GM23338 (cell line): ENCODE results near the gene GRIPAP1. TPM values are rescaled to one million over a fixed set of nuclear protein-coding genes. Genes with fewer than 3 reads are reported as not detected.

Experiments
- ATAC-seq: fragments of 200-7000 bp; cut with Tn5 transposase; 3 replicates; pipeline ENCODE4 v1.9.1; 2020
- DNase-seq: peaks from one replicate; pipeline ENCODE4 v3.0.0-alpha.2; 2015; ENCODE audit warnings: low spot score
- H2AFZ ChIP-seq: fragments of 200-600 bp; sonication (generic); 2 replicates; pipeline ENCODE4 v1.8.0; 2016; ENCODE audit warnings: antibody characterized with exemption, mild to moderate bottlenecking, moderate library complexity
- H3F3A ChIP-seq: fragments of 200-600 bp; sonication (generic); replicated peaks from 2 replicates; pipeline ENCODE4 v1.8.0; 2017; ENCODE audit warnings: antibody characterized with exemption, mixed run types, low read depth
- H3K27ac ChIP-seq: fragments of 200-600 bp; sonication (generic); 2 replicates; pipeline ENCODE4 v1.6.1; 2016; ENCODE audit warnings: low read depth
- H3K27me3 ChIP-seq: fragments of 200-600 bp; sonication (generic); 2 replicates; pipeline ENCODE4 v1.8.0; 2016; ENCODE audit warnings: mild to moderate bottlenecking, mixed run types, moderate library complexity; ENCODE audit not compliant: insufficient read depth
- H3K36me3 ChIP-seq: fragments of 200-600 bp; sonication (generic); 2 replicates; pipeline ENCODE4 v1.8.0; 2016; ENCODE audit warnings: mild to moderate bottlenecking; ENCODE audit not compliant: insufficient read depth
- H3K4me1 ChIP-seq: fragments of 200-600 bp; sonication (generic); 2 replicates; pipeline ENCODE4 v1.8.0; 2016; ENCODE audit warnings: mild to moderate bottlenecking, moderate library complexity; ENCODE audit not compliant: insufficient read depth
- H3K4me2 ChIP-seq: fragments of 200-600 bp; sonication (generic); 2 replicates; pipeline ENCODE4 v1.7.1; 2017; ENCODE audit warnings: mixed run types
- H3K4me3 ChIP-seq: fragments of 200-600 bp; sonication (generic); 2 replicates; pipeline ENCODE4 v1.6.1; 2016; ENCODE audit warnings: mixed run types
- H3K79me2 ChIP-seq: fragments of 200-600 bp; sonication (generic); replicated peaks from 2 replicates; pipeline ENCODE4 v1.8.0; 2017; ENCODE audit warnings: mild to moderate bottlenecking; ENCODE audit not compliant: insufficient read depth
- H3K9me2 ChIP-seq: fragments of 200-600 bp; sonication (generic); 2 replicates; pipeline ENCODE4 v1.8.0; 2017; ENCODE audit not compliant: insufficient read depth
- H4K20me1 ChIP-seq: fragments of 200-600 bp; sonication (generic); replicated peaks from 2 replicates; pipeline ENCODE4 v1.8.0; 2017; ENCODE audit warnings: mild to moderate bottlenecking; ENCODE audit not compliant: insufficient read depth
- H3K27ac Mint-ChIP-seq: 2 replicates; pipeline ENCODE4 v1.8.0; 2020; ENCODE audit warnings: inconsistent platforms, mild to moderate bottlenecking, moderate library complexity, mixed read lengths
- H3K27me3 Mint-ChIP-seq: 3 replicates; pipeline ENCODE4 v1.8.0; 2022; ENCODE audit warnings: low read depth, mild to moderate bottlenecking, moderate library complexity, mixed read lengths, inconsistent platforms; ENCODE audit not compliant: insufficient read depth, poor library complexity
- H3K36me3 Mint-ChIP-seq: 3 replicates; pipeline ENCODE4 v1.8.0; 2021; ENCODE audit warnings: low read depth, mild to moderate bottlenecking, inconsistent platforms, moderate library complexity, mixed read lengths
- H3K4me1 Mint-ChIP-seq: 3 replicates; pipeline ENCODE4 v1.8.0; 2020; ENCODE audit warnings: mild to moderate bottlenecking, inconsistent platforms, mixed read lengths
- H3K4me3 Mint-ChIP-seq: 3 replicates; pipeline ENCODE4 v1.8.0; 2021; ENCODE audit warnings: moderate library complexity, mild to moderate bottlenecking, inconsistent platforms, mixed read lengths
- H3K9me3 Mint-ChIP-seq: 3 replicates; pipeline ENCODE4 v1.8.0; 2020; ENCODE audit warnings: moderate library complexity, mild to moderate bottlenecking, inconsistent platforms, mixed read lengths
- CREB1 ChIP-seq: fragments of 250-450 bp; sonication (Bioruptor Pico); IDR thresholded peaks from 2 replicates; pipeline ENCODE4 v1.5.0; 2020; ENCODE audit warnings: low read depth, mild to moderate bottlenecking, moderate library complexity
- CTCF ChIP-seq, 2 experiments: fragments of 200-600 bp in 1 of 2; sonication (generic) in 1 of 2; conservative IDR thresholded peaks; 2 replicates each; pipeline versions ENCODE4 v1.5.1 to v1.6.1; 2016 to 2017; ENCODE audit warnings: antibody characterized with exemption in 2 of 2, low read depth in 2 of 2, mild to moderate bottlenecking in 2 of 2, moderate library complexity in 1 of 2
- ETS1 ChIP-seq: IDR thresholded peaks from 2 replicates; pipeline ENCODE4 v1.6.1; 2016; ENCODE audit warnings: antibody characterized with exemption
- EZH2 ChIP-seq: fragments of 200-600 bp; sonication (generic); IDR thresholded peaks from one replicate; pipeline ENCODE4 v1.8.0; 2017; ENCODE audit warnings: antibody characterized with exemption, mild to moderate bottlenecking, low read depth; ENCODE audit not compliant: unreplicated experiment
- EZH2phosphoT487 ChIP-seq: fragments of 200-600 bp; sonication (generic); IDR thresholded peaks from one replicate; pipeline ENCODE4 v1.8.1; 2018; ENCODE audit warnings: antibody characterized with exemption; ENCODE audit not compliant: unreplicated experiment
- JUNB ChIP-seq: IDR thresholded peaks from one replicate; pipeline ENCODE4 v1.6.1; 2016; ENCODE audit warnings: antibody characterized with exemption; ENCODE audit not compliant: unreplicated experiment
- NANOG ChIP-seq: IDR thresholded peaks from 2 replicates; pipeline ENCODE4 v1.6.1; 2016; ENCODE audit warnings: antibody characterized with exemption, borderline replicate concordance
- POLR2AphosphoS5 ChIP-seq: IDR thresholded peaks from 2 replicates; pipeline ENCODE4 v1.6.1; 2016; ENCODE audit warnings: antibody characterized with exemption, low read depth
- STAT1 ChIP-seq: IDR thresholded peaks from one replicate; pipeline ENCODE4 v1.6.1; 2016; ENCODE audit warnings: antibody characterized with exemption; ENCODE audit not compliant: unreplicated experiment
- ZNF114 ChIP-seq: fragments of 250-450 bp; sonication (Bioruptor Pico); IDR thresholded peaks from 2 replicates; pipeline ENCODE4 v1.5.0; 2020; ENCODE audit warnings: mild to moderate bottlenecking, moderate library complexity
- ZNF331 ChIP-seq: fragments of 250-450 bp; sonication (Bioruptor Pico); IDR thresholded peaks from 2 replicates; pipeline ENCODE4 v1.5.0; 2020; ENCODE audit warnings: low read depth, mild to moderate bottlenecking, moderate library complexity
- polyA plus RNA-seq: library from polyadenylated mRNA; unstranded; fragments of >200 nt; fragmentation: Nextera tagmentation; extraction: Ambion mirVana; gene quantifications from 2 replicates; pipeline ENCODE4 v1.2.1, GENCODE V29; 2016
- total RNA-seq: library from RNA; depleted of rRNA; stranded (reverse); fragments of >200 nt; shearing (Covaris generic); gene quantifications from 2 replicates; pipeline ENCODE4 v1.2.3, GENCODE V29; 2014

The GRIPAP1 gene
- total and polyA plus RNA-seq, 2 experiments from 2014 or later, result 39.1 to 62.2 TPM

GRCh38 chrX:48957827-48958634, 44.0 kb downstream of the GRIPAP1 start:
- Histone ChIP-seq H3F3A (no peaks in the 10 kb centered on the region), H3K4me1 (no peaks in the 10 kb centered on the region), H3K36me3 (no peaks in the 10 kb centered on the region), H3K27me3 (no peaks in the 10 kb centered on the region), H3K79me2 (peaks cover 39% of the 10 kb centered on the region), H3K27ac (peak overlapping the region; percentile 97), H3K9me2 (no peaks in the 10 kb centered on the region), H3K4me2 (peak overlapping the region; percentile 74), H3K4me3 (peak overlapping the region; percentile 78), H4K20me1 (no peaks in the 10 kb centered on the region; the same call in none of the 2 replicates), H2AFZ (no peak overlapping the region)
- peak overlapping the region; percentile 100 for H3K27ac Mint-ChIP-seq
- peaks cover 11% of the 10 kb centered on the region; the same call in 2 of the 3 replicates for H3K4me1 Mint-ChIP-seq
- no peaks in the 10 kb centered on the region for H3K9me3 Mint-ChIP-seq
- ATAC-seq (peak; percentile 93), DNase-seq (peak; percentile 94)
- H3K4me3 Mint-ChIP-seq, result peak overlapping the region; percentile 99
- peaks cover 11% of the 10 kb centered on the region for H3K27me3 Mint-ChIP-seq
- TF ChIP-seq ETS1 (peak; percentile 48; the same call in 1 of the 2 replicates), JUNB (no peak), CREB1 (CRISPR knock-in tag) (peak; percentile 80), POLR2AphosphoS5 (0 out of 2 replicates have a peak, but pooled peaks have one; percentile 24), ZNF114 (CRISPR knock-in tag) (no peak)
- H3K36me3 Mint-ChIP-seq, result peaks cover 14% of the 10 kb centered on the region; the same call in 2 of the 3 replicates

- ATAC-seq (peak; percentile 51), DNase-seq (peak; percentile 70)
- H3K4me1 ChIP-seq, result no peaks in the 10 kb centered on the region
- H3F3A ChIP-seq, result no peaks in the 10 kb centered on the region
- TF ChIP-seq STAT1, result no peak
- 0 out of 2 replicates have a peak, but pooled peaks have one; percentile 12 for TF ChIP-seq POLR2AphosphoS5
- peak within 1 kb of the TSS; percentile 99 for H3K4me3 Mint-ChIP-seq
- no peaks in the 10 kb centered on the region for H3K9me3 Mint-ChIP-seq
- H3K27ac ChIP-seq, result peak within 1 kb of the TSS; percentile 97
- H3K27me3 ChIP-seq, result no peaks in the 10 kb centered on the region
- H3K27ac Mint-ChIP-seq, result peak within 1 kb of the TSS; percentile 100
- peak within 1 kb of the TSS; percentile 77 for H3K4me2 ChIP-seq
- no peaks in the 10 kb centered on the region; the same call in none of the 2 replicates for H4K20me1 ChIP-seq
- peaks cover 45% of the 10 kb centered on the region for H3K79me2 ChIP-seq
- no peak within 1 kb of the TSS for H2AFZ ChIP-seq
- no peaks in the 10 kb centered on the region for H3K9me2 ChIP-seq
- H3K36me3 ChIP-seq, result no peaks in the 10 kb centered on the region
- peaks cover 14% of the 10 kb centered on the region for H3K27me3 Mint-ChIP-seq
- peaks cover 11% of the 10 kb centered on the region; the same call in 2 of the 3 replicates for H3K4me1 Mint-ChIP-seq
- peaks cover 14% of the 10 kb centered on the region; the same call in 2 of the 3 replicates for H3K36me3 Mint-ChIP-seq
- H3K4me3 ChIP-seq, result peak within 1 kb of the TSS; percentile 78
Measured at GRCh38 chrX:48957477-48957826, 44.6 kb downstream of the GRIPAP1 start, which contains the start of gene OTUD5. TSS of gene OTUD5 (minus strand) at chrX:48957607. CDS start at chrX:48957570, 37 bp downstream.

- no peaks in the 10 kb centered on the region for H3K9me3 Mint-ChIP-seq
- Histone ChIP-seq H3K4me1 (no peaks in the 10 kb centered on the region), H2AFZ (no peak overlapping the region), H3F3A (no peaks in the 10 kb centered on the region), H3K9me2 (no peaks in the 10 kb centered on the region), H3K27me3 (no peaks in the 10 kb centered on the region), H3K27ac (no peak overlapping the region), H3K79me2 (peaks cover 51% of the 10 kb centered on the region), H3K36me3 (no peaks in the 10 kb centered on the region), H3K4me2 (peak overlapping the region; percentile 77), H3K4me3 (peak overlapping the region; percentile 78), H4K20me1 (no peaks in the 10 kb centered on the region; the same call in none of the 2 replicates)
- no peak for ATAC-seq
- H3K36me3 Mint-ChIP-seq, result peaks cover 14% of the 10 kb centered on the region; the same call in 2 of the 3 replicates
- no peak for DNase-seq
- peaks cover 14% of the 10 kb centered on the region for H3K27me3 Mint-ChIP-seq
- H3K27ac Mint-ChIP-seq, result peak overlapping the region; percentile 84
- peaks cover 10% of the 10 kb centered on the region; the same call in 2 of the 3 replicates for H3K4me1 Mint-ChIP-seq
- peak overlapping the region; percentile 84 for H3K4me3 Mint-ChIP-seq
- TF ChIP-seq CTCF (conservative IDR thresholded peaks at IDR 0.05; ENCODE audit: low read depth in 2 of 2) (no peak), STAT1 (no peak), EZH2phosphoT487 (no peak), CREB1 (CRISPR knock-in tag) (no peak), ZNF331 (CRISPR knock-in tag) (no peak), NANOG (no peak), EZH2 (no peak)
Measured at GRCh38 chrX:48956728-48957414, 45.2 kb downstream of the GRIPAP1 start.
